GM21529 (cell line): ENCODE results near the gene SLC35F1.

Source experiments
- ATAC-seq: cut with Tn5 transposase; IDR thresholded peaks from one replicate; pipeline ENCODE4 v1.9.1; 2021; ENCODE audit not compliant: unreplicated experiment

SLC35F1 gene

GRCh38 chr6:118252474-118252873 lies 345.4 kb downstream of the SLC35F1 start:
- ATAC-seq = peak; percentile 84

- no peak for ATAC-seq
Observed at GRCh38 chr6:118253741-118254140, 346.7 kb downstream of the SLC35F1 start.

- ATAC-seq = no peak
Observed at GRCh38 chr6:118260833-118261232, 353.8 kb downstream of the SLC35F1 start.

DNA sequence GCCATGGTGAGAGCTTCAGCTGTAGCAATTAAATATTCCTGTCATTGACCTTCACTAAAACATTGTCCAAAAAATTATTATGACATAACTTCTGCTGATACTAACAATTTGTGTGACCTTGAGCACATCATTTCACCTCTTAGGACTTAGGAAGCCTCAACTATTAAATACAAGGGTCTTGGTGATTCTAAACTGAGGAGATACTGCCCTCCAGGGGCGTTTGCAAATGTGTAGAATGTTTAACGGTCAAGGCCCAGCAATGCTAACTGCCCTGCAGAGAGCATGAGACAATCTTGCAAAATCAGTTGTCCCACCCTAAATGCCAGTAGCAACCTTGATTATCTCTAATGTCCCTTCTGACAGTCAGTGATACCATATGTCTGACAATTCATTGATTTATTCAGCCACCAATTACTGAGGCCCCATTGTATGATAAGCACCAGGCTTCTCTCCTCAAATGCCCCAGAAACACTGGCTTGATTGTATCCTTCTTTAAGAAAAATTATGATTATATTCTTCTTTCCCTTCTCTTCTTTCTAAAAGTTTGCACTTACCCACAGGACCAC lies 356.9 kb downstream of the SLC35F1 start:
- peak; percentile 76 for ATAC-seq

- no peak for ATAC-seq
Observed at GRCh38 chr6:118269659-118270058, 362.6 kb downstream of the SLC35F1 start.

DNA sequence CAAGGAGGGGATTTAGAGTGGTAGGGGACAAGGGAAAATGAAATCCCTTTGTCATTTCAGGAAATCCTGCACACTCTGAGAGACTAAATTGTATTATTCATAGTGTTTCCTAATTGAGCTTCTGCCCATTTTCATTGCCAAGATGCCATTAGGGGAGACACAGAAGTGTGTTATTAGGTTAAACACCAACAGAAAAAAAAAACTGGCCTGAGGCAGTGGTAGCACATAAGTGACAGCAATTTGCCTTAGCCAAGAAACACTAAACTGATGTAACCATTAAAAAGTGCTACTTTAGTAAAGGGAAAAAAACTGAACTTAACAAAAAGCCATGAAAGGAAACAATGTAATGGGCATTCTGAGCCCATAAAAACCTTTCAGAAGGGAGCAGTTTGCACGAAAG lies 370.6 kb downstream of the SLC35F1 start:
- no peak for ATAC-seq

DNA sequence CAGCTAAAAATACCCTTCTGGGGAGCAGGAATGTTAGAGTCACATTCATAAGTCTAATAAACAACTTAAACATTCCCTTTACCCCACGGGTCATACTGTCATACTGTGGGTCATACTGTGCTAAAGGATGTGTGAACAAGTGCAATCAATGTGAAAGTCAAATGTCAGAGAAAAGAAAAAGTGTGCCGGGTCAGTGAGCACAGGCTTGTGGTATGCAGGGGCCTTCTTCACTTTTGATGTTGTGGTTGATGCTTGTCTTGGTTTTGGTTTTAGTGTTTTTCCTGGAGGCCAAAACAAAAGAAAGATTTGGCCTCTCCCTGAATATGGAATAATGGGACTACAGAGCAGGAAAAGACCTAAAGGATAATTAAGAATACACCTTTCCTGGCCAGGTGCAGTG lies 373.1 kb downstream of the SLC35F1 start:
- peak; percentile 99 for ATAC-seq

DNA sequence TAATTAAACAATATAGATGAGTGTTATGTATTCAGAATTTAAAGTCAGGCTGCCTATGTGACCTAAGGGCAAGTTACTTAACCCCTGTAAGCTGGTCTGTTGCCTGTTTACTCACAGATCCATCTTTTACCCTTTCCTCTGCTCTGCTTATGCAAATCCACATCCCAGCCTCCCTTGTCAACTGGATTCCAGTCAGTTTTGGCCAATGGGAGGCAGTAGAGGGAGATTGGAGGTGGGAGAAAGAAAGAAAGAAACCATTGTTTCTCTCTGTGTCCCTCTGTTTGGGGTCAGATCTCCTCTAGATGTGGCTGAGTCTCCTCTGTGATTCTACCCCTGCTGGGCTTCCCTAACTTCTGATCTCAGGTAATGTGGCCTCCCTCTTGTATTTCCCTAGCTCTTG lies 374.2 kb downstream of the SLC35F1 start:
- ATAC-seq = no peak

DNA sequence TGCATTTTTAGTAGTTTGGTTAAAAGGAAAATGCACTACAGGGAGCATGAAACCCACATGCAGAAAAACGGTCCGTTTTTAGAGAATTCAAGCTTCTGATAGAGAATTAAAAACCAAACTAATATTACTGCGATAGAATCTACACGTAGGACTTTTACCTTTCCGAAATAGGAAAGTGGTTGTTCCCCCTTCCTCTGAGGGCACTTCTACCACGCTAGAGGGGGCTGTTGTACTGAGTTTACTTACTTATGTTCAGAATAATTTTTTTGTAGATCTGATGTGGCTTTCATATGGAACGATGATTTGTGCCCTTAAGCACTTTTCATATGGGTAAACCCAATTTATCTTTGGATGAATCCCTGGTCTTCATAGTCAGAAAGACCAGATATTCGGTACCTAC lies 376.7 kb downstream of the SLC35F1 start:
- ATAC-seq = no peak

GRCh38 chr6:118284736-118285360 lies 377.8 kb downstream of the SLC35F1 start:
- no peak for ATAC-seq

DNA sequence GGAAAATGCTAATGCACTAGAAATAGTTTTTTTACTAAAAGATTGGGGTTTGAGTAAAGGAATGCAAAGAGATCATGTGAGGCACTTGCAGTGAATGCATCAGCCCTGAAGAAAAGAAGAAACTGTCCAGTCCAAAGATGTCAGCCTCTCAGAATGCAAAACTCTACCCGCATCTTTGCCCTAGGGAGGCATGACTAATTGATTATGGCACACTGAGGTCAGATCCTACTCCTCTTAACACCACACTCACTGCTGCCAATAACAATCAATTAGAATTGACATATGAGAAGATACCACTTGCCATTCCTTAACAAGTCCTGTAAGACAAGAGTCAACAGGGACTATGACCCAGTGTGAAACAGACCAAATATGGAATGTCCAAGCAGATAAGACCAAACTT lies 378.7 kb downstream of the SLC35F1 start:
- no peak for ATAC-seq

- ATAC-seq = no peak
Observed at GRCh38 chr6:118288355-118289124, 381.5 kb downstream of the SLC35F1 start.

GRCh38 chr6:118292558-118292957 lies 385.5 kb downstream of the SLC35F1 start:
- no peak for ATAC-seq

DNA sequence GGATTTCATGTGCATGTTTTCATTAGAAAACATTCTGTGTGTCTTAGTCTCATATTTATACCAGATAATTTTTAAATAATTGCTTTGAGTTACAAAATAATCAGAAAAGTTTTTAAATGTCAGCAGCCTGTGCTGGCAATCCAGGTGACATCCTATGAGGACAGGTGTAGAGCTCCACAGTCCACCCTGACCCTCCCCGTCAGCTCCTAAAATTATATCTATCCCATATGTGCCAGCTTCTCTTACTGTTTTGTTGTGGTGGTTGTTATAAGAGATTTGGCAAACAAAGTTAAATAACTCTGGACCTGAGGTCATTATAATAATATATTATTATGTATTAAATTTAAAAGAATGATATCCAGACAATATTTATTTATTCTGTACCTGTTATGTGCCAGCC lies 387.8 kb downstream of the SLC35F1 start:
- ATAC-seq = no peak

DNA sequence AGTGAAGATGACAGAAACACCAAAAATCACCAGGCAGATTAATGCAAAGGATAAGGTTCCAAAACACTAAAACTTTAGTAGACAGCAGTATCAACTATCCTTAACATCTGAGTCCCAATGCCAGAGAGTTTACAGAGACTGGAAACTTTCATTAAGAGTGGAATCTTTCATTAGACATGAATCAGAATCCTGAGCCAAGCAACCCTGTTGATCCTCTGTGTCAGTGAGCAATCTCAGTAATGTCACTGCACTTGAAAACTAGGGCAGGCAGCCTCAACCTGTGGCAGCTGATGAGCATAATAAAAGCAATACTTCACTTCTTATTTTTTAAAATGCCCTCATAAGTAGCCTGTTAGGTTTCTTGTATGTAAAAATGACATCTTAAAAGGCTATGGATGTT lies 388.3 kb downstream of the SLC35F1 start:
- ATAC-seq = no peak

DNA sequence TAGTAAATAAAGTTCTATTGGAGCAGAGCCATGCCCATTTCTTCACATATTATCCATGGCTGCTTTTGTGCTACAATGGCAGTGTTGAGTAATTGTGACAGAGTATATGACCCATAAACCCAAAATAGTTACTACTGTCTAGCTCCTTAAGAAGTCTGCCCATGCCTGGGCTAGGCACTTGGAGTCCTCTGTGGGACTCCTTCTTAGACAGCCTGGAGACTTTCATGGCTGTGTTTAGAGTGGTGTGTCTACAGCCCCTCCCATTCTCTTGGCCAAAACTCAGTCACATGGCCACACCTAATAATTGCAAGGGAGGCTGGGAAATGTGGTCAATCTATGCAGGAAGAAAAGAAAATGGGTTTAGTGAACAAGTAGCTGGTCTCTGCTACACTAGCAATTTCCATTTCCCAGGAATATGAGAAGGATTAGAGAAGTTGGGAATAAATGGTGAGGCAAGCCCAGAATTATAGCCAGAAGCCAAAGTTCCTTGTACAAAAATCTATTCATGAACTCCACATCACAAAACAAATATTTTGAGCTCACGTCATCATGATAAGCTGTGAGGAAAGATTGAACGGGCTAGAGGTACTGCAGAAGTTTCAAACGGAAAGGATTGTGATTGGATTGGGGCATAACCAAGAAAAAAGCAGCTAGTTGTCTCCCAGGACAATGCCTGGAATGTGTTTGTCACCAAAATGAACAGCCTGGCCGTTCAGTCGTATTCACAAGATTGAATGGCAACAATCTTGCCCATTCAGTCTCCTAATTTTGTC lies 389.3 kb downstream of the SLC35F1 start:
- ATAC-seq = no peak

DNA sequence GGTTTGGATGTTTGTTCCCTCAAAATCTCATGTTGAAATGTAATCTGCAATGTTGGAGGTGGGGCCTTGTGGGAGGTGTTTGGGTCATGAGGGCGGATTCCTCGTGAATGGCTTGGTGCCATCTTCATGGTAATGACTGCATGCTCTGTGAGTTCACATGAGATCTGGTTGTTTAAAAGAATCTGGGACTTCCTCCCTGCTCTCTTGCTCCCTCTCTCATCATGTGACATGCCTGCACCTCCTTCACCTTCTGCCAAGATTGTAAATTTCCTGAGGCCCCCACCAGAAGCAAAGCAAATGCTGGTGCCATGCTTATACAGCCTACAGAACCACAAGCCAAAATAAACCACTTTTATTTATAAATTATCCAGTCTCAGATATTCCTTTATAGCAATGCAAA lies 390.8 kb downstream of the SLC35F1 start:
- ATAC-seq = no peak

DNA sequence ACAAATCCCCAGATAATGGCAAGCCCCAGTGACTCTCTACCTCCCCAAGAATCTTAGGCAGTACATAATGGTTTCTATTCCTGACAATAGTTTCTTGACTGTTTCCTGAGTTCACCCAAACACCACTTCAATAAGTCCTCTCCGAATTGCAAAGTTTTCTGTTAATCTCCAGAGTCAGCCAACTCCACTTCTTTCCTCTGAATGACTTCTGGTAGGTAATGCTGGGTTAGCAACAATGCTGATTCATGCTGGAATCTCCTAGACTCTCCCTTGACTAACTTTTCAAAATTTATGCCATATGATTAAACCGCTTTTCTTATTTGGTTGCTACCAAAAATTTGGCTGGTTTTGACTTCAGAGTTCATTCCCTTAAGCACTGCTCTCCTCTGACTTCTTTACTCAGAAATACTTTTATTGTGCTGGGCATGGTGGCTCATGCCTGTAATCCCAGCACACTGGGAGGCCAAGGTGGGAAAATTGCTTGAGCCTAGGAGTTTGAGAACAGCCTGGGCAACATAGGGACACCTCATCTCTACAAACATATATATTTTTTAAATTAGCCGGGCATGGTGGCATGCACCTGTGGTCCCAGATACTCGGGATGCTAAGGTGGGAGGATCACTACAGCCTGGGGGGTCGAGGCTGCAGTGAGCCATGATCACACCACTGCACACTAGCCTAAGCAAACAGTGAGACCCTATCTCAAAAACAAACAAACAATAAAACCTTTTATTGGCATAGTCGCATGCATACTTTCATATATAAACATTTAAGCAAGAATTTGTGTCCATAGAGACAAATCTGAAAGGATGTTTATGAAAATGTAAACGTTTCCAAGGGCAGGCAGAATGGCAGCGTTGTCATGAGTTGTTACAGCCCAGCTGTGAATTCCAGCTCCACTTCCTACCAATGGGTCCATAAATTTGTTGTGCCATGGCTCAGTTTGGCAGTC lies 391.7 kb downstream of the SLC35F1 start:
- no peak for ATAC-seq

GRCh38 chr6:118299457-118299856 lies 392.4 kb downstream of the SLC35F1 start:
- no peak for ATAC-seq

- ATAC-seq = no peak
Observed at GRCh38 chr6:118304321-118304720, 397.3 kb downstream of the SLC35F1 start.

DNA sequence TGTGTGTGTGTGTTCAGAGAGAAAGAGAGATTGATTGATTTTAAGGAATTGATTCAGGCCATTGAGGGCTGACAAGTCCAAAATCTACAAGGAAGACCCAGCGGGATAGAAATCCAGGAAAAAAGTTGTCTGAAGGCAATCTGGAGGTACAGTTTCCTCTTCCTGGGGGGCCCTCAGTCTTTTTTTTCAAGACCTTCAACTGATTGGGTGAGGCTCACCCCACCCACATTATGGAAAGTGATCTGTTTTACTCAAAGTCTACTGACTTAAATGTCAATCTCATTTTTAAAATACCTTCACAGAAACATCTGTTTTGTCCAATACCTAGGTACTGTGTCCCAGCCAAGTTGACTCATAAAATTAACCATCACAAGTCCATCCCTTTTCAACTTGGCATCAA lies 398.0 kb downstream of the SLC35F1 start:
- no peak for ATAC-seq
